ENCODE measurements around the gene CREB3L2.

CREB3L2 gene

GRCh38 chr7:137996386-137996851, 5.5 kb downstream of the CREB3L2 start:
- H3K4me3 ChIP-seq (ENCODE audit: low read length), result no peak overlapping the region
- peaks cover 10% of the 10 kb centered on the region for H3K4me1 ChIP-seq (ENCODE audit: control insufficient read depth, low read depth, low read length)
- no peaks in the 10 kb centered on the region for H3K36me3 ChIP-seq (ENCODE audit: control insufficient read depth, low read depth, low read length)
- no peak overlapping the region for H3K9ac ChIP-seq (ENCODE audit: low read length)
- H3K9me3 ChIP-seq (ENCODE audit: control insufficient read depth, low read depth, low read length), result no peaks in the 10 kb centered on the region
- no peak overlapping the region for H3K27ac ChIP-seq (ENCODE audit: low read length)
- no peaks in the 10 kb centered on the region for H3K27me3 ChIP-seq (ENCODE audit: control insufficient read depth, insufficient read depth, low read length)

- Histone ChIP-seq H3K9ac (ENCODE audit: low read length) (no peak overlapping the region), H3K9me3 (ENCODE audit: control insufficient read depth, low read depth, low read length) (no peaks in the 10 kb centered on the region), H3K4me1 (ENCODE audit: control insufficient read depth, low read depth, low read length) (peaks cover 5% of the 10 kb centered on the region), H3K4me3 (ENCODE audit: low read length) (no peak overlapping the region), H3K27me3 (ENCODE audit: control insufficient read depth, insufficient read depth, low read length) (no peaks in the 10 kb centered on the region), H3K36me3 (ENCODE audit: control insufficient read depth, low read depth, low read length) (no peaks in the 10 kb centered on the region), H3K27ac (ENCODE audit: low read length) (no peak overlapping the region)
Measured at GRCh38 chr7:137994216-137994615, 7.7 kb downstream of the CREB3L2 start.

- H3K4me1 ChIP-seq (ENCODE audit: control insufficient read depth, low read depth, low read length), result peaks cover 5% of the 10 kb centered on the region
- no peaks in the 10 kb centered on the region for H3K9me3 ChIP-seq (ENCODE audit: control insufficient read depth, low read depth, low read length)
- H3K36me3 ChIP-seq (ENCODE audit: control insufficient read depth, low read depth, low read length), result no peaks in the 10 kb centered on the region
- no peak overlapping the region for H3K4me3 ChIP-seq (ENCODE audit: low read length)
- no peak overlapping the region for H3K9ac ChIP-seq (ENCODE audit: low read length)
- no peak overlapping the region for H3K27ac ChIP-seq (ENCODE audit: low read length)
- no peaks in the 10 kb centered on the region for H3K27me3 ChIP-seq (ENCODE audit: control insufficient read depth, insufficient read depth, low read length)
Measured at GRCh38 chr7:137993395-137993743, 8.5 kb downstream of the CREB3L2 start.

- Histone ChIP-seq H3K4me3 (ENCODE audit: low read length) (no peak overlapping the region), H3K36me3 (ENCODE audit: control insufficient read depth, low read depth, low read length) (no peaks in the 10 kb centered on the region), H3K4me1 (ENCODE audit: control insufficient read depth, low read depth, low read length) (peaks cover 5% of the 10 kb centered on the region), H3K9me3 (ENCODE audit: control insufficient read depth, low read depth, low read length) (no peaks in the 10 kb centered on the region), H3K27ac (ENCODE audit: low read length) (no peak overlapping the region), H3K9ac (ENCODE audit: low read length) (no peak overlapping the region), H3K27me3 (ENCODE audit: control insufficient read depth, insufficient read depth, low read length) (no peaks in the 10 kb centered on the region)
Measured at GRCh38 chr7:137992550-137993394, 9.1 kb downstream of the CREB3L2 start.

GRCh38 chr7:137992104-137992549, 9.8 kb downstream of the CREB3L2 start:
- H3K27ac ChIP-seq (ENCODE audit: low read length), result no peak overlapping the region
- H3K36me3 ChIP-seq (ENCODE audit: control insufficient read depth, low read depth, low read length), result no peaks in the 10 kb centered on the region
- no peak overlapping the region for H3K9ac ChIP-seq (ENCODE audit: low read length)
- peaks cover 5% of the 10 kb centered on the region for H3K4me1 ChIP-seq (ENCODE audit: control insufficient read depth, low read depth, low read length)
- H3K27me3 ChIP-seq (ENCODE audit: control insufficient read depth, insufficient read depth, low read length), result no peaks in the 10 kb centered on the region
- no peak overlapping the region for H3K4me3 ChIP-seq (ENCODE audit: low read length)
- H3K9me3 ChIP-seq (ENCODE audit: control insufficient read depth, low read depth, low read length), result no peaks in the 10 kb centered on the region

- Histone ChIP-seq H3K4me3 (ENCODE audit: low read length) (no peak overlapping the region), H3K27me3 (ENCODE audit: control insufficient read depth, insufficient read depth, low read length) (no peaks in the 10 kb centered on the region), H3K27ac (ENCODE audit: low read length) (no peak overlapping the region), H3K9me3 (ENCODE audit: control insufficient read depth, low read depth, low read length) (no peaks in the 10 kb centered on the region), H3K4me1 (ENCODE audit: control insufficient read depth, low read depth, low read length) (peaks cover 5% of the 10 kb centered on the region), H3K36me3 (ENCODE audit: control insufficient read depth, low read depth, low read length) (no peaks in the 10 kb centered on the region), H3K9ac (ENCODE audit: low read length) (no peak overlapping the region)
Measured at GRCh38 chr7:137990251-137990941, 11.5 kb downstream of the CREB3L2 start.

- no peaks in the 10 kb centered on the region for H3K9me3 ChIP-seq (ENCODE audit: control insufficient read depth, low read depth, low read length)
- peaks cover 5% of the 10 kb centered on the region for H3K4me1 ChIP-seq (ENCODE audit: control insufficient read depth, low read depth, low read length)
- H3K4me3 ChIP-seq (ENCODE audit: low read length), result no peak overlapping the region
- H3K27me3 ChIP-seq (ENCODE audit: control insufficient read depth, insufficient read depth, low read length), result no peaks in the 10 kb centered on the region
- H3K36me3 ChIP-seq (ENCODE audit: control insufficient read depth, low read depth, low read length), result no peaks in the 10 kb centered on the region
- H3K27ac ChIP-seq (ENCODE audit: low read length), result no peak overlapping the region
- no peak overlapping the region for H3K9ac ChIP-seq (ENCODE audit: low read length)
Measured at GRCh38 chr7:137989590-137989989, 12.3 kb downstream of the CREB3L2 start.

GRCh38 chr7:137989094-137989493, 12.8 kb downstream of the CREB3L2 start:
- no peak overlapping the region for H3K4me3 ChIP-seq (ENCODE audit: low read length)
- peaks cover 5% of the 10 kb centered on the region for H3K4me1 ChIP-seq (ENCODE audit: control insufficient read depth, low read depth, low read length)
- no peak overlapping the region for H3K9ac ChIP-seq (ENCODE audit: low read length)
- H3K27me3 ChIP-seq (ENCODE audit: control insufficient read depth, insufficient read depth, low read length), result no peaks in the 10 kb centered on the region
- no peaks in the 10 kb centered on the region for H3K36me3 ChIP-seq (ENCODE audit: control insufficient read depth, low read depth, low read length)
- H3K27ac ChIP-seq (ENCODE audit: low read length), result no peak overlapping the region
- H3K9me3 ChIP-seq (ENCODE audit: control insufficient read depth, low read depth, low read length), result no peaks in the 10 kb centered on the region

- Histone ChIP-seq H3K9ac (ENCODE audit: low read length) (no peak overlapping the region), H3K4me1 (ENCODE audit: control insufficient read depth, low read depth, low read length) (peaks cover 5% of the 10 kb centered on the region), H3K4me3 (ENCODE audit: low read length) (no peak overlapping the region), H3K27me3 (ENCODE audit: control insufficient read depth, insufficient read depth, low read length) (no peaks in the 10 kb centered on the region), H3K36me3 (ENCODE audit: control insufficient read depth, low read depth, low read length) (no peaks in the 10 kb centered on the region), H3K27ac (ENCODE audit: low read length) (no peak overlapping the region), H3K9me3 (ENCODE audit: control insufficient read depth, low read depth, low read length) (no peaks in the 10 kb centered on the region)
Measured at GRCh38 chr7:137987968-137988367, 13.9 kb downstream of the CREB3L2 start.

- H3K36me3 ChIP-seq (ENCODE audit: control insufficient read depth, low read depth, low read length), result no peaks in the 10 kb centered on the region
- H3K9me3 ChIP-seq (ENCODE audit: control insufficient read depth, low read depth, low read length), result no peaks in the 10 kb centered on the region
- H3K4me3 ChIP-seq (ENCODE audit: low read length), result no peak overlapping the region
- no peak overlapping the region for H3K9ac ChIP-seq (ENCODE audit: low read length)
- H3K4me1 ChIP-seq (ENCODE audit: control insufficient read depth, low read depth, low read length), result peaks cover 5% of the 10 kb centered on the region
- H3K27me3 ChIP-seq (ENCODE audit: control insufficient read depth, insufficient read depth, low read length), result no peaks in the 10 kb centered on the region
- H3K27ac ChIP-seq (ENCODE audit: low read length), result no peak overlapping the region
Measured at GRCh38 chr7:137987563-137987962, 14.3 kb downstream of the CREB3L2 start.

GRCh38 chr7:137987018-137987349, 14.9 kb downstream of the CREB3L2 start:
- H3K9ac ChIP-seq (ENCODE audit: low read length), result no peak overlapping the region
- peaks cover 5% of the 10 kb centered on the region for H3K4me1 ChIP-seq (ENCODE audit: control insufficient read depth, low read depth, low read length)
- H3K27ac ChIP-seq (ENCODE audit: low read length), result no peak overlapping the region
- H3K36me3 ChIP-seq (ENCODE audit: control insufficient read depth, low read depth, low read length), result no peaks in the 10 kb centered on the region
- H3K27me3 ChIP-seq (ENCODE audit: control insufficient read depth, insufficient read depth, low read length), result no peaks in the 10 kb centered on the region
- H3K4me3 ChIP-seq (ENCODE audit: low read length), result no peak overlapping the region
- no peaks in the 10 kb centered on the region for H3K9me3 ChIP-seq (ENCODE audit: control insufficient read depth, low read depth, low read length)

All from iPS-18a (cell line).